GM10248 (cell line): Measurements from ENCODE around the gene TAPBPL.
"Not testable (repeated sequence)": the region's sequence is repeated elsewhere in the genome, so short reads cannot be mapped to it uniquely, and the experiment has no call there.

Source experiments
- CTCF ChIA-PET: fragments of 300-600 bp; sonication (Branson Sonifier 250); formaldehyde crosslinking; extraction: SDS; loops from one replicate; lab custom pipeline; 2021; ENCODE audit warnings: antibody characterized with exemption; lab: Yijun Ruan, JAX
- POLR2A ChIA-PET: fragments of 350-650 bp; sonication (Branson Sonifier 250); formaldehyde crosslinking; extraction: SDS; loops from one replicate; lab custom pipeline; 2020; ENCODE audit warnings: antibody characterized with exemption; lab: Yijun Ruan, JAX
- DNase-seq: peaks from one replicate; pipeline ENCODE4 v3.0.0; 2012; ENCODE audit errors: extremely low spot score
- TF ChIP-seq, protein P1 (sequence below): IDR thresholded peaks from 2 replicates; pipeline ENCODE4 v1.5.1; 2012; ENCODE audit warnings: mild to moderate bottlenecking, low read depth; ENCODE audit errors: extremely low read depth, missing control alignments, control extremely low read depth

The TAPBPL gene

DNA sequence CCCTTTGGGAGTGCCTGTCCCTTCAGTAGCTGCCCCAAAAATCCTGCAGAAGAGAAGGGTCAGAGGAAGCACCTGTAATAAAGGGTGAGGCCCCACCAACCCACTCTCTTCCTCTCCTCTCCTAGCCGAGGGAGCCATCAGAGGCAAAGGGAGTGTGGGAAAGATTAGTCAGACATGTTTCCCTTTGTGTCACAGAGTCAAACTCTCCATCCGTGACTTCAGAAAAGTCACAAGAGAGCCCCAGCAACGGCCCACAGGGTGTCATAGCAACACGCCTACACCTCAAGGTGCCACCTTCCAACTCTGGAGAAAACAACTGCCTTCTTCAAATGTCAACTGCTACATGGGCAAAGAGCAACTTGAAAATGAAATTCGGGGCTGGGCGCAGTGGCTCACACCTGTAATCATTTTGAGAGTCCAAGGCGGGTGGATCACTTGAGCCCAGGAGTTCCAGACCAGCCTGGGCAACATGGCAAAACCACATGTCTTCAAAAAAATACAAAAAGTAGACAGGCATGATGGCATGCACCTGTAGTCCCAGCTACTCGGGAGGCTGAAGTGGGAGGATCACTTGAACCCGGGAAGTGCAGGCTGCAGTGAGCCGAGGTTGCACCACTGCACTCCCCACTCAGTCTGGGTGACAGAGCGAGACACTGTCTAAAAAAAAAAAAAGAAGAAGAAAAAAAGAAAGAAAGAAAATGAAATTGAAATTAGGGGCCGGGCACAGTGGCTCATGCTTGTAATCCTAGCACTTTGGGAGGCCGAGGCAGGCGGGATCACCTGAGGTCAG lies 24.8 kb upstream of the TAPBPL start:
- TF ChIP-seq, protein P1, sequence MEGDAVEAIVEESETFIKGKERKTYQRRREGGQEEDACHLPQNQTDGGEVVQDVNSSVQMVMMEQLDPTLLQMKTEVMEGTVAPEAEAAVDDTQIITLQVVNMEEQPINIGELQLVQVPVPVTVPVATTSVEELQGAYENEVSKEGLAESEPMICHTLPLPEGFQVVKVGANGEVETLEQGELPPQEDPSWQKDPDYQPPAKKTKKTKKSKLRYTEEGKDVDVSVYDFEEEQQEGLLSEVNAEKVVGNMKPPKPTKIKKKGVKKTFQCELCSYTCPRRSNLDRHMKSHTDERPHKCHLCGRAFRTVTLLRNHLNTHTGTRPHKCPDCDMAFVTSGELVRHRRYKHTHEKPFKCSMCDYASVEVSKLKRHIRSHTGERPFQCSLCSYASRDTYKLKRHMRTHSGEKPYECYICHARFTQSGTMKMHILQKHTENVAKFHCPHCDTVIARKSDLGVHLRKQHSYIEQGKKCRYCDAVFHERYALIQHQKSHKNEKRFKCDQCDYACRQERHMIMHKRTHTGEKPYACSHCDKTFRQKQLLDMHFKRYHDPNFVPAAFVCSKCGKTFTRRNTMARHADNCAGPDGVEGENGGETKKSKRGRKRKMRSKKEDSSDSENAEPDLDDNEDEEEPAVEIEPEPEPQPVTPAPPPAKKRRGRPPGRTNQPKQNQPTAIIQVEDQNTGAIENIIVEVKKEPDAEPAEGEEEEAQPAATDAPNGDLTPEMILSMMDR: no peak
- CTCF ChIA-PET: interaction anchor here (1.0 to 7.4 kb wide), 6 partner anchors 20 to 129 kb away, joined by 3 to 112 read pairs (median 86); partner anchors contain the start of genes CD27 and TAPBPL
- POLR2A ChIA-PET: interaction anchor here (0.5 to 2.1 kb wide), 7 partner anchors 19 to 254 kb away, joined by 4 to 12 read pairs (median 4); partner anchors contain the start of gene VAMP1
- DNase-seq: peak; percentile 81

DNA sequence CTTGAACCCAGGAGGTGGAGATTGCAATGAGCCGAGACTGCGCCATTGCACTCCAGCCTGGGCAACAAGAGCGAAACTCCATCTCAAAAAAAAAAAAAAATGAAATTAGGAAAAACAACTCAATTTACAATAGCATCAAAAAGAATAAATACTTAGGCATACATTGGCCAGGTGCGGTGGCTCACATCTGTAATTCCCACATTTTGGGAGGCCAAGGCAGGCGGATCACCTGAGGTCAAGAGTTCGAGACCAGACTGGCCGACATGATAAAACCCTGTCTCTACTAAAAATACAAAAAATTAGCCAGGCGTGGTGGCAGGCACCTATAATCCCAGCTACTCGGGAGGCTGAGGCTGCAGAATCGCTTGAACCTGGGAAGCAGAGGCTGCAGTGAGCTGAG lies 24.0 kb upstream of the TAPBPL start:
- not testable (repeated sequence) for DNase-seq

DNA sequence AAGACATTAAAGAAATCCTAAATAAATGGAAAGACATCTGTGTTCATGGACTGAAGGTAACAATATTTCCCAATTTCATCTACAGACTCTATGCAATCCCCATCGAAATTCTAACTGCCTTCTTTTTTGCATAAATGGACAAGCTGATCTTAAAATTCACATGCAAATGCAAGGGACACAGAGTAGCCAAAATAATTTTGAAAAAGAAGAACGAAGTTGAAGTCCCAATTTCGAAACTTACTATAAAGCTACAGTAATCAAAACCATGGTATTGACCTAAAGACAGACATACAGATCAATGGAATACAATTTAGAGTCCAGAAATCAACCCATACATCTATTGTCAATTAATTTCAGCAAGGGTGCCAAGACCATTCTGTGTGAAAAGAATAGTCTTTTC lies 23.5 kb upstream of the TAPBPL start:
- TF ChIP-seq, protein P1: no peak
- DNase-seq: no peak
- ChIA-PET POLR2A (interaction anchor here (1.4 kb wide), 1 partner anchor 18 kb away, joined by 12 read pairs; no protein-coding TSS in a partner anchor), CTCF (interaction anchor here (0.9 to 7.4 kb wide), 5 partner anchors 13 to 125 kb away, joined by 3 to 89 read pairs (median 4); partner anchors contain the start of gene TAPBPL)

More for the DNA sequence above, 24.0 kb upstream of the TAPBPL start:
- CTCF ChIA-PET: interaction anchor here (0.9 to 7.4 kb wide), 6 partner anchors 13 to 126 kb away, joined by 3 to 112 read pairs (median 4); partner anchors contain the start of gene TAPBPL
- POLR2A ChIA-PET: interaction anchor here (0.6 to 1.4 kb wide), 4 partner anchors 18 to 169 kb away, joined by 4 to 12 read pairs (median 4); no protein-coding TSS in a partner anchor

DNA sequence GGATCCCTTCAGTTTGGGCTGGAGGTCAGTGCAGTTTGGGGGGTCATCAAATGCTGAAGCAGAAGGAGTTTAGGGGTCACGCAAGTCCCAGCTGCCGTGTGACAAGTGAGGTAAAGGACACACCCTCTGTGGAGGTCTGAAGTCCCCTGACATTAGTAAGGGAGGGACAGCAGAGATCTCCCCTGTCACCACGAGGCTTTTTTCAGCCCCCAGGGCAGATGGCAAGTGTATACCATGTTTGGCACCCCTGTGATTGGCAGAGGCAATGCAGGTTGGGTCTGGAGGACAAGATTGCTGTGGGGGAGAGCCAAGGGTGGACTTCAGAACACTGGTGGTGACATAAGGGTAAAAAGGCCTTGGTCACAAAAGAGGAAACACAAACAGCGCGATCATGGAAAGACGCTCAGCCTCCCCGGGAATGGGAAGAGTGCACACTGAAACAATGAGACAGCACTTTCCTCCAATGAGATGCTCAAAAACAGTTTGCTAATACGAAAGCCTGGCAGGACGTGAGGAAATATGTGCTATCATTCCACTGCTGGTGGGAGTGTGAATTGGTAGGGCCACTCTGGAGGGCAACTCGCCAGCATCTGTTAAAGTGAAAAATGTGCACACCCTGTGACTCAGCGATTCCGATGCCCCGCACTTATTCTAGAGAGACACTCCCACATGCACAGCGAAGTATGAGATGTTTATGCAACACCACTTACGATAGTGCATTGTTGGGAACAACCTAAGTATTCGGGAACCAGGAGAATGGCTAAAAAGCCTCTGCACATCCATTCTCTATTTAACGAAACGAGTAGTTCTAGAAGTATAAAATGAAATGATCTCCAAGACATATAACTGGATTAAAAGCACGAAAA lies 21.5 kb upstream of the TAPBPL start:
- ChIA-PET CTCF (no interaction called here), POLR2A (no interaction called here)
- TF ChIP-seq, protein P1: no peak
- DNase-seq: no peak

DNA sequence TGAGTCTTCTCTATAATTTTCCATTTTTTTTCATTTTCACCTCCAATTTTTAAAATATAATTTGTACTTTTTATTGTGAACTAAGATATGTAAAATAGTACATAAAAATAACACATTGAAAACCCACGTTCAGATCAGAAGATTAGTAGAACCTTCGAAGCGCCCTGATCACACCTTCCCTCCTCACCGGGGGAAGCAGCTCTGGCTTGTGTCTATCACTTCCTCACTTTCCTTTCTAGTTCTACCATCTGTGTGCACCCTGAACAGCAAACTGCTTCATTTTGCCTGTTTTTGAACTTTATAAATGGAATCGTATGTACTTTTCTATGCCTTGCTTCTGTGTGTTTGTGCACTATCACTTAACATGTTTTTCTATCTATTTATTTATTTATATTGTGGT lies 18.9 kb upstream of the TAPBPL start:
- ChIA-PET CTCF (interaction anchor here (1.4 to 3.8 kb wide), 4 partner anchors 9 to 32 kb away, joined by 5 to 22 read pairs (median 8); partner anchors contain the start of gene CD27), POLR2A (interaction anchor here (0.6 to 1.6 kb wide), 3 partner anchors 11 to 37 kb away, joined by 3 to 7 read pairs (median 3); partner anchors contain the start of gene VAMP1)
- TF ChIP-seq, protein P1: no peak
- DNase-seq: no peak

DNA sequence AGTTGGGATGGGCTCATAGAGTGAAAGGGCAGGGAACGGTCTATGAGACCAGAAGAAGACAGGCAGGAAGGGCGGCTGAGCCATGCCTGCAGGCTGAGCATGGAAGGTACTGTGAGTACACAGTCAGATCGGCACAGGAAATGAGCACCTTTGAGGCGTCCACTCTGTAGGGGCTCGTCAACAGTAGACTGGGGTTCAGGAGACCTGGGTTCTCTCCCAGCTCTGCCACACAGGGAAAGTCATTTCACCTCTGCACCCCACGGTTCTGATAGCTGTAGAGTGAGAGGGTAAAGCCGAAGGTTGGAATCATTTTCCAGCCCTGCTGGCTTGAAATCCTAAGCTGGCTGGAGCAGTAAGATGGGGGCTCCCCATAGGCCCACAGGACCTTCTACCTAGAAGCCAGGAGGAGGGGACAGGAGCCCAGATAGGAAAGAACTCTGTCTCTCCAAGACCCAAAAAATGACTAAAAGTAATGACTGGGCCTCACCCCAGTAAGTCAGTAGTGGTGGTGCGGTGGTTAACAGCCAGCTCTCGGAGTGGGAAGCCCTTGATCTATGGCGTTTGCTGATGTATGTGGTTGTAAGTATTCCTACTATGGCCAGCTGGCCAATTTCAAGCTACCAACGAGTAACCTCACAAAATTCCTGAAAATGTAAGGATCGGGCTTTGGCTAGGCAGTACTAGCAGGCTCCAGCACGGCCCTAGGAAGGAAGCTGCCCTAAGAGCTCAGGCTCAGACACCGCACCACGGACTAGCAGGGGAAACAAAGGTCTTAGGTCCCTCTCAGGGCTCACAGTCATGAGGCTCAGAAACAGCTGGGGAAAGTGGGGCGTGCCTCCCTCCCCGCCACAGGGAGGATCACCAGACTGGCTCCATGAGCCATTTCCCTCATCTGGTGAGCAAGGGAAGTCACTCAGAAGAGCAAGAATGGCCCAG lies 17.4 kb upstream of the TAPBPL start:
- CTCF ChIA-PET: interaction anchor here (0.8 to 3.8 kb wide), 10 partner anchors 10 to 120 kb away, joined by 3 to 22 read pairs (median 6); partner anchors contain the start of gene CD27
- TF ChIP-seq, protein P1: no peak
- POLR2A ChIA-PET: interaction anchor here (0.6 to 1.6 kb wide), 6 partner anchors 13 to 104 kb away, joined by 3 to 4 read pairs (median 4); partner anchors contain the start of genes TAPBPL and VAMP1
- no peak for DNase-seq
